GM18505 (cell line): ENCODE measurements around the gene HEPACAM.

ENCODE experiments used
- ATAC-seq: cut with Tn5 transposase; IDR thresholded peaks from one replicate; pipeline ENCODE4 v1.9.1; 2021; ENCODE audit not compliant: unreplicated experiment
- POLR2A ChIP-seq: IDR thresholded peaks from 4 replicates; pipeline ENCODE4 v1.6.1; 2011; ENCODE audit warnings: borderline replicate concordance; ENCODE audit not compliant: insufficient read depth, insufficient read length; ENCODE audit errors: extremely low read depth

The HEPACAM gene

GRCh38 chr11:124890151-124890550 is 45.7 kb downstream of the HEPACAM start:
- no peak for ATAC-seq
- TF ChIP-seq POLR2A, result no peak

GRCh38 chr11:124889191-124890091 is 46.4 kb downstream of the HEPACAM start:
- no peak for TF ChIP-seq POLR2A
- no peak for ATAC-seq

- no peak for TF ChIP-seq POLR2A
- ATAC-seq, result no peak
Measured at GRCh38 chr11:124887667-124888013, 48.2 kb downstream of the HEPACAM start.

GRCh38 chr11:124886978-124887666 is 48.7 kb downstream of the HEPACAM start:
- no peak for ATAC-seq
- no peak for TF ChIP-seq POLR2A

GRCh38 chr11:124886476-124886875 is 49.4 kb downstream of the HEPACAM start:
- TF ChIP-seq POLR2A, result no peak

GRCh38 chr11:124884869-124885479 is 50.9 kb downstream of the HEPACAM start:
- TF ChIP-seq POLR2A, result no peak
- no peak for ATAC-seq

More at GRCh38 chr11:124886476-124886875, 49.4 kb downstream of the HEPACAM start:
- no peak for ATAC-seq

- no peak for TF ChIP-seq POLR2A
- no peak for ATAC-seq
Measured at GRCh38 chr11:124884340-124884739, 51.5 kb downstream of the HEPACAM start.

- no peak for ATAC-seq
- TF ChIP-seq POLR2A, result no peak
Measured at GRCh38 chr11:124882339-124883071, 53.3 kb downstream of the HEPACAM start.

- TF ChIP-seq POLR2A, result no peak
Measured at GRCh38 chr11:124880958-124881357, 54.9 kb downstream of the HEPACAM start.

GRCh38 chr11:124880290-124880611 is 55.6 kb downstream of the HEPACAM start:
- no peak for ATAC-seq

More at GRCh38 chr11:124880958-124881357, 54.9 kb downstream of the HEPACAM start:
- no peak for ATAC-seq

GRCh38 chr11:124879493-124880289 is 56.2 kb downstream of the HEPACAM start:
- TF ChIP-seq POLR2A, result no peak
- no peak for ATAC-seq

More at GRCh38 chr11:124880290-124880611, 55.6 kb downstream of the HEPACAM start:
- TF ChIP-seq POLR2A, result no peak

- no peak for ATAC-seq
- no peak for TF ChIP-seq POLR2A
Measured at GRCh38 chr11:124878759-124879492, 56.9 kb downstream of the HEPACAM start.
